HG02571 (cell line): ENCODE data around the gene CD79B.
"Not testable (repeated sequence)": the region's sequence is repeated elsewhere in the genome, so short reads cannot be mapped to it uniquely, and the experiment has no call there.

Experiments
- ATAC-seq: cut with Tn5 transposase; IDR thresholded peaks from one replicate; pipeline ENCODE4 v1.9.1; 2021; ENCODE audit warnings: mild to moderate bottlenecking, moderate library complexity; ENCODE audit not compliant: unreplicated experiment

Gene CD79B

DNA sequence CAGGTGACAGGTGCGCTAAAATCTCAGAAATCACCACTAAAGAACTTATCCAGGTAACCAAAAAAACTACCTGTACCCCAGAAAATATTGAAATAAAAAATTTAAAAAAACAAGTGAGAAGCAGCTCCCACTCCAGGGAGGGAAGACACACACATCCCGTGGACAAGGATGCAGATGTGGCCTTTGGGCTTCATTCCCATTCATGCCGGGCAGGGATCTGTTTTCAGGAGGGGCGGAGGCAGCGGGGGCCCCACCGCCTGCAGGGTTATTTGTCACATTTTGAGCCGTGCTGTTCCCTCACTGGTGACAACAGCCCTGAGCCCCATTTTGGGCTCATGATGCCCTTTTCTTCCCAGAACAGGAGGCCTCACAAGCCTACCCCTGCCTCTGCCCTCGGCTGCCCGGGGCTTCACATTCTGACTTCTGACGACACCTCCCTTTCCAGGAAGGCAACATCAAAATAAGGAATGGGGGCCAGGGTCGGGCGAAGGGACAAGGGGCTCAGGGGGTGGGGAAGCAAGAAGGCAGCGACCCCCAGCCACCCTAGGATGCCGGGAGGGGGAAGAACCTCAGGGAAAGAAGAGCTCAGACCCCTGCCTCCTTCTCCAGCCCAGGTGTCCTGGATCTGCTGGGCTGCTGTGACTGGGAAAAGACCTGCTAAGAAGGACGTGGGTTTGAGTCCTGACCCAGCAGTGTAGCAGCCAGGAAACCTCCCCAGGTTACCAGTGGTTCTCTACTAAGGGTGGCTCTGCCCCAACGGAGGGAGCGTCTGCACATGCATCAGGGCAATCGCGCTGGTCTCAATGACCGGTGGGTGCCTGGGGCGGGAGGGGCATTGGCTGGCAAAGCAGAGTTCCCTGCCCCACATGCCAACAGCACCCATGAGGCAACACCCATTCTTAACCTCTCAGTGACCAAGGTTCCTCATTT lies 2.3 kb upstream of the CD79B start:
- no peak for ATAC-seq

DNA sequence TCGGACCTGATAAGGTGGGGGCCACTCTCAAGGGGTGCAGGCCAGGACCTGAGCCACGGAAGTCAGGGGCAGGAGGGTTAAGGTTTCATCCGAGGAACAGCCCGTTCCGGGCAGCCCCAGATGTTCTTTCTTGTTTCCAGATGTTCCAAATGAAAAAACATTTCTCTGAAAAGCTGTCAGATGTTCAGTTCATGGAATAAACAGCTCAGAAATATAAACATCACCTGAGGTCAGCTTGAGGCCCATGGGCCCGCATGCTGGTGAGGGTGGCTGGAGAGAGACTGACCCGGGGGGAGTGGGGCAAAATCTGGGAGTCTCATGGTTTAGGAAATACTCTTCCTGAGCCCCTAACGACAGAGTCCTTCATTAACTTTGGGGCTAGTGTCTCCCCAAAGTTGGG lies 1.5 kb upstream of the CD79B start:
- no peak for ATAC-seq

DNA sequence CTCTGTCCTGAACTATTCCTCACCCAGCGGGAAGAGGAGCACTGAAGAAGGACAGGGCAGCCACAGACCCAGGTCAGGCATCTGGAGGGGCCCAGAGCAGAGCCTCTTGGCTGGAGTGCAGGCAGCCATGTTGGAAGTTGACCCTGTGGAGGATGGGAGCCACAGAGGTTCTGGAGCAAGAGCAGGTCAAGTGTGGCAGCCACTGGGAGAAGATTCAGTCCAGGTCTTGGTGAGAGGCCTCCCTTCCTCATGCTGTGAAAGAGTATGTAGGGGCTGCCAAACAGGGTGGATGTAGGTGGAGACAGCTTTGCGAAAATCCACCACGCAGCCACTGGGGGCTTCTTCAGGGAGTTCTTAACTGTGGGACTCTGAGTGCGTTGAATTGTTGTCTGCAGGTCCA lies 590 bp upstream of the CD79B start:
- peak; percentile 6 for ATAC-seq

GRCh38 chr17:63930951-63931575 lies 1.1 kb downstream of the CD79B start:
- no peak for ATAC-seq

- no peak for ATAC-seq
Observed at GRCh38 chr17:63929860-63930766, 2.0 kb downstream of the CD79B start.

GRCh38 chr17:63928966-63929695 lies 3.0 kb downstream of the CD79B start:
- no peak for ATAC-seq

DNA sequence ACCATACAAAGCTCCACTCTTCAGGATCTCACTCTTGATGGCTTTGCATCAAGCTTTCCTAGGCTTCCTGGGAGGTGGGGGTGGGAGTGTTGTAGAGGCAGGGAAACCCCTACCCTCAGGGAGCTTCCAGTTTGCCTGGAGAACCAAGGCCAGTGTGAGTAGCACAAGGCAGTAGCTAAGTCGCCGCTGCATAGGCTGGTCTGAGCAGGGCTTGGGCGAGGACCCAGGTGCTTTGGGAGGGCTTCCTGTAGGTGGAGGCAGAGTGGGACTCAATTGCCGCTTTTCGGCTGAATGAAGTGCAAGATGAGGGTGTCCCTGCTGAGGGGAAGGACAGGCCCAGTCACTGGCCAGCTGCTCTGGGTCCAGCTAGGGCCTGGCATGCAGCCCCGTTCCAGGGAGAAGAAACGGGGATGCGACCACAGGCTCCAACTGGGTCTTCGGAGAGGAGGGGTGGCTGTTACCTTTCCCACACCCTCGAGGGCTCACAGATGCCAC lies 3.9 kb downstream of the CD79B start:
- ATAC-seq: no peak

- no peak for ATAC-seq
Observed at GRCh38 chr17:63927464-63928171, 4.5 kb downstream of the CD79B start.

DNA sequence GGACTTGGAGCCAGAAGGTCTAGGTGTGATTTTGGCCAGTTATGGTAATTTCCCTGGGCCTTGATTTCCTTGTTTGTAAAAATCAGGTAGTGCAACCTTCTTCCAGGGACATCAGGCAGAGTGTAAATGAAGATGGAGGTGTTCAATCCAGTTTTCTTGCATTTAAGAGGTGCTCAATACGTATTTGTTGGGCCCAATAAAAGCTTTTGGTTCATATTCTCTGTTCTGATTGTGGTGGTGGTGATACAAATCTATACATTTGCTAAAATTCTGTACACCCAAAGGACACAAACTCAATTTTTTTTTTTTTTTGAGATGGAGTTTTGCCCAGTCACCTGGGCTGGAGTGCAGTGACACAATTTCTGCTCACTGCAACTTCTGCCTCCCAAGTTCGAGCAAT lies 6.0 kb downstream of the CD79B start:
- no peak for ATAC-seq

DNA sequence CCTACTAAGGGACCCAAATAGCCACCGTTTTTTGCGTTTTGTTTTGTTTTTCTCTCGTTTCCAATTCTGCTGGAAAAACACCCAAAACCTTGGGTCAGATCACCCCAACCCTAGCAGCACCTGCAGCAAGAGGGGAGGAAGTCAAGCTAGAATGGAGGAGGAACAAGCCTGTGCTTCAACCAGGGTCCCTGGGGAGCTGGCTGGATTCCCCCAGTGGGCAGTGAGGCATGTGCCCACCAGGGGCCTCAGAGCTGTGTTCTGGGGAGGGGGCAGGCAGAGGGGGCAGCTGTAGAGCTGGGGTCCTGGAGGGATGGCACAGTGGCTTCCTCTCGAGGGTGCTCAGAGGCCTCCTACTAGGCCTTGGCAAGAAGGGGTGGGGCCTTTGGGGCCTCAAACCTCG lies 6.5 kb downstream of the CD79B start:
- no peak for ATAC-seq

DNA sequence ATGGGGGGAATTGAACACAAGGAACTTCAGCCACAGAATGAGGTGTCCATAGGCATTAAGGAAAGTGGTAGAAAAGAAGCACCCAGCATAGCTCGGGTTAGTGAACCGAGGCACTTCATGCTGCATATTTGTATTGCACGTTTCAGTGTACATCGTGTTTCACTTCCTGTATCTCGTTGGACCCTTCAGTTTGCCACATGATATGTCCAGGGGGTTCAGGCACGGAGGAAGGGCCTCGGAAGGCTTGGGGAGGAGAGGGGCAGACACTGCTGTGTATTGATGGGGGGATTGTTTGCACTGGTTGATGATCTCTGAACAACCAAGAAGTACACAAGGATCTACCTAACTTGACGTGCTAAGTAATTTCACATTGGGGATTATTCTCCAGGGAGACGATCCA lies 9.7 kb downstream of the CD79B start:
- ATAC-seq: not testable (repeated sequence)

- ATAC-seq: not testable (repeated sequence)
Observed at GRCh38 chr17:63920779-63921178, 11.4 kb downstream of the CD79B start.

- ATAC-seq: not testable (repeated sequence)
Observed at GRCh38 chr17:63920050-63920449, 12.1 kb downstream of the CD79B start.

- ATAC-seq: peak; percentile 58
Observed at GRCh38 chr17:63919311-63919723, 12.8 kb downstream of the CD79B start.

DNA sequence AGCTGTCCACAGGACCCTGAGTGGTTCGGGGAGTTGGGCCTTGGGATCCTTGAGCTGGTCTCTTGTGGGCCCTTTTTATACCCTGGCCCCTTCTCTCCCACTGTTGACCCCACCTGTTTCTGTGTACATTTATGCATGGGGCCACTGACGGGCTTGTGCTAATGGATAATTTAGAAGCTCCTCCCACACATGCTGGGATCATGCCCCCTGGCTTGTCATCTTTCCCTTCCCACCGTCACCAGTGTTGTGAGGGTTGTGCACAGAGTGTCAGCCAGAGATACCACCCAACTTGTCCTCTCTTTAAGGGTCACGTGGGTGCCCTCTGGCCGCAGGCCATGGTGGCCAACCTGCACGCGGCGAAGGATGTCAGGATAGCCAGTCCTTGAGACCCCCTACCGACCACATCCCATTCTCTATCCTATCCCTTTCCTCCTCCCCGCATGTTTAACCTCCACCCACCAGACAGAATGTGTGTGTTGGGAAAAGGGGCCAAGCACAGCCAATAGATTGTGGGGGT lies 13.3 kb downstream of the CD79B start, which contains the start of gene GH1:
GH1 (minus strand) TSS at position 51 of the 517 bp plus-strand sequence. CDS start 63 bp downstream, outside the sequence.
- ATAC-seq: not testable (repeated sequence)

GRCh38 chr17:63918305-63918704 lies 13.8 kb downstream of the CD79B start:
- no peak for ATAC-seq

- no peak for ATAC-seq
Observed at GRCh38 chr17:63917646-63918045, 14.5 kb downstream of the CD79B start.

GRCh38 chr17:63917206-63917605 lies 14.9 kb downstream of the CD79B start:
- ATAC-seq: not testable (repeated sequence)

DNA sequence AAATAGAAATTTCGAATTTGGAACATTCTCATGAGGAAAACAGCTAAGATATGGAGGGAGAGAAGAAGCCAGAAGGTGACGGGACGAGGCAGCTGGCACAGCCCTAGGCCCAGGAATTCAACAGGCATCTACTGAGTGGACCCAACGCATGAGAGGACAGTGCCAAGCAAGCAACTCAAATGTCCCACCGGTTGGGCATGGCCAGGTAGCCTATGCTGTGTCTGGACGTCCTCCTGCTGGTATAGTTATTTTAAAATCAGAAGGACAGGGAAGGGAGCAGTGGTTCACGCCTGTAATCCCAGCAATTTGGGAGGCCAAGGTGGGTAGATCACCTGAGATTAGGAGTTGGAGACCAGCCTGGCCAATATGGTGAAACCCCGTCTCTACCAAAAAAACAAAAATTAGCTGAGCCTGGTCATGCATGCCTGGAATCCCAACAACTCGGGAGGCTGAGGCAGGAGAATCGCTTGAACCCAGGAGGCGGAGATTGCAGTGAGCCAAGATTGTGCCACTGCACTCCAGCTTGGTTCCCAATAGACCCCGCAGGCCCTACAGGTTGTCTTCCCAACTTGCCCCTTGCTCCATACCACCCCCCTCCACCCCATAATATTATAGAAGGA lies 15.5 kb downstream of the CD79B start:
- no peak for ATAC-seq
